ENCODE measurements around the gene BIN1.
"Not testable (repeated sequence)": the region's sequence is repeated elsewhere in the genome, so short reads cannot be mapped to it uniquely, and the experiment has no call there.

Gene BIN1

DNA sequence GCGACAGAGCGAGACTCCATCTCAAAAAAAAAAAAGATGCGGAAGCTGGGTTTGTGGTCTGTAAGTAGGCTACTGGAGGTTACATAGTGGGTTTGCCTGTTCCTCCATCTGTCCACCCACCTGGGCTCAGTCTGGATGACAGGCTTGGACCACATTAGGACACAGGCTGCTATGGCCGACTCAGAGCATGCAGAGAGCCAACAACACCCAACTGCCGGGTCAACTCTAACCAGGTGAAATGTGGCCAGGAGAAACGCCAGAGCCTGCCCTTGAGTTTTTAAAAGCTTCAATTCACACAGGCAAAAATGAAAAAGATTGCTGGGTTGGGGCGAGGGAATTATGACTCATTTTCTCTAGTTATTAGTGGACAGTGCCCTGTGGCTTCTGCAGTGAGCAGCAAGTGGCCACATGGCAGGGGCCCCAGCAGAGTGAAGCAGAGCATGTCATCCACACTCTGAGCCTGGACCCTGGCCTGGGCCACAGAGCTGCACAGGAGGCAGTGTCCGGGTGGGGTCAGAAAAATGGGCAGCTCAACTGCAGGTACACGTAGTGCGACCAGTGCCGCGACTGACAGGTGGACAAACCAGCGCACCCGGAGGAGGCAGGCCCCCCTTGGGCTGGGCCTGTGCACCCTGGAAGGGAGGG, 67.4 kb downstream of the BIN1 start:
- DNase-seq (ENCODE audit: low read depth): no peak
- no peak overlapping the region for H3K4me3 ChIP-seq (ENCODE audit: low read depth, low read length)

DNA sequence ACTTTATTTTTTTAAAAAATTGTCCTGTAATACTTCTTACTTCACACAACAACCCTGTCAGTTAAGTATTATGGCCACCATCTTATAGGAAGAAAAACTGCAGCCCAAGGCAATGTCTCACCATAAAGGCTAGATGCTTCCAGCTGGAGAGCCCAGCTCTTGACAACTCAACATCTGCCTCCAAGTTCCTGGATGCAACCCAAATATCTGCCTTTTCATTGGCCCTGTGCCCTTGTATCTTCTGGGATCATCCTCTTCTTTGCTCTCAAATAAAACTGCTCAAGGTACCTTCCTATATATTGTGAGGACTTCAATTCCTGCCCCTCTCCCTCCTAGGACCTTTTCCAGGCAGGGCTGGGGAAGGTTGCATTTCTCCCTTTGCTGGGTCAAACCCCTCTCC, 69.5 kb downstream of the BIN1 start:
- DNase-seq (ENCODE audit: low read depth): peak; percentile 60
- TF ChIP-seq, protein P1, sequence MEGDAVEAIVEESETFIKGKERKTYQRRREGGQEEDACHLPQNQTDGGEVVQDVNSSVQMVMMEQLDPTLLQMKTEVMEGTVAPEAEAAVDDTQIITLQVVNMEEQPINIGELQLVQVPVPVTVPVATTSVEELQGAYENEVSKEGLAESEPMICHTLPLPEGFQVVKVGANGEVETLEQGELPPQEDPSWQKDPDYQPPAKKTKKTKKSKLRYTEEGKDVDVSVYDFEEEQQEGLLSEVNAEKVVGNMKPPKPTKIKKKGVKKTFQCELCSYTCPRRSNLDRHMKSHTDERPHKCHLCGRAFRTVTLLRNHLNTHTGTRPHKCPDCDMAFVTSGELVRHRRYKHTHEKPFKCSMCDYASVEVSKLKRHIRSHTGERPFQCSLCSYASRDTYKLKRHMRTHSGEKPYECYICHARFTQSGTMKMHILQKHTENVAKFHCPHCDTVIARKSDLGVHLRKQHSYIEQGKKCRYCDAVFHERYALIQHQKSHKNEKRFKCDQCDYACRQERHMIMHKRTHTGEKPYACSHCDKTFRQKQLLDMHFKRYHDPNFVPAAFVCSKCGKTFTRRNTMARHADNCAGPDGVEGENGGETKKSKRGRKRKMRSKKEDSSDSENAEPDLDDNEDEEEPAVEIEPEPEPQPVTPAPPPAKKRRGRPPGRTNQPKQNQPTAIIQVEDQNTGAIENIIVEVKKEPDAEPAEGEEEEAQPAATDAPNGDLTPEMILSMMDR (conservative IDR thresholded peaks at IDR 0.05; ENCODE audit: low read depth, low read length): no peak
- no peak overlapping the region for H3K4me3 ChIP-seq (ENCODE audit: low read depth, low read length)

More for the DNA sequence above, 67.4 kb downstream of the BIN1 start:
- TF ChIP-seq, protein P1 (conservative IDR thresholded peaks at IDR 0.05; ENCODE audit: low read depth, low read length): no peak

DNA sequence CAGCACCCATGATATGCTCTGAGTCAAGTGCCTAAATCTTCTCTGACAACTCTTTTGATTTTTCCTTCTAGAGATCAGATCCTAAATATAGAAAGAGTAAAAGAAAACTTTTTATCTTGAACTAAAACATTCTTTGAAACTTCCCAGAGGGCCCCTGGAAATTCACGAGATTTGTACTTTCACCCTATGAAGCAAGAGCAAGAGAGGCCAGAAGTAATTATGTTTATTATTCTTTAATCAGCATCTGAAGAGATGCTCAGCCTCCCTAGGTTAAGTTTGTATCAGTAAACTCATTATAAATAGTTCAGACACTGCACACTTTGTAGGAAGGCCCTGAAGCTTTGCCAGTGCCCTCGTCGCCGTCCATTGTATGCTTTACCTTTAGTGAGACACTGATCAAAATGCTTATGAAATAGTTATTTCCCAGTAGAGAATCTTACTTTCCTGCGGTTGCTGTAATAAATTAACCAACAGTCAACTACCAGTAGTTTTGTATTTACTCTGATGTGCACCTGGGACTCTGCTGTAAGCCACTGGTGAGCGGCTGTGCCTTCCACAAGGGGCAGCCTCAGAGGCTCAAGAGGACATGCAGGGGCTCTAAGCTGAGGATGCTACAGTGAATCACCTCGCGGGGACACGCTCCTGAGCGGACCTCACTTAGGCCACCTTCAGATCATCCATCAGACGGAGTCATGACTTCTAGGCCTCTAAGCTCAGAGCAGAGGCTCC, 71.9 kb downstream of the BIN1 start:
- no peak for DNase-seq (ENCODE audit: low read depth)
- TF ChIP-seq, protein P1 (conservative IDR thresholded peaks at IDR 0.05; ENCODE audit: low read depth, low read length): no peak
- H3K4me3 ChIP-seq (ENCODE audit: low read depth, low read length): no peak overlapping the region

DNA sequence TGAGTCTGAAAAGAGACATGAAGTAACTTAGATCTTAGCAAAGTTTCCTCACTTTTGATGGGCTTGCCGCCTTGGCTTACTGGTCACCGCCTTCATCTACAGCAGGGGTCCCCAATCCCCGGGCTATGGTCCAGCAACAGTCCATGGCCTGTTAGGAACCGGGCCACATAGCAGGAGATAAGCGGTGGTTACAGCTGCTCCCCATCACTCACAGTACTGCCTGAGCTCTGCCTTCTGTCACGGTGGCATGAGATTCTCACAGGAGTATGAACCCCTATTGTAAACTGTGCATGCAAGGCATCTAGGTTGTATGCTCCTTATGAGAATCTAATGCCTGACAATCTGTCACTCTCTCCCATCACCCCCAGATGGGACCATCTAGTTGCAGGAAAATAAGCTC, 72.9 kb downstream of the BIN1 start:
- H3K4me3 ChIP-seq (ENCODE audit: low read depth, low read length): no peak overlapping the region
- no peak for DNase-seq (ENCODE audit: low read depth)
- TF ChIP-seq, protein P1 (conservative IDR thresholded peaks at IDR 0.05; ENCODE audit: low read depth, low read length): no peak

DNA sequence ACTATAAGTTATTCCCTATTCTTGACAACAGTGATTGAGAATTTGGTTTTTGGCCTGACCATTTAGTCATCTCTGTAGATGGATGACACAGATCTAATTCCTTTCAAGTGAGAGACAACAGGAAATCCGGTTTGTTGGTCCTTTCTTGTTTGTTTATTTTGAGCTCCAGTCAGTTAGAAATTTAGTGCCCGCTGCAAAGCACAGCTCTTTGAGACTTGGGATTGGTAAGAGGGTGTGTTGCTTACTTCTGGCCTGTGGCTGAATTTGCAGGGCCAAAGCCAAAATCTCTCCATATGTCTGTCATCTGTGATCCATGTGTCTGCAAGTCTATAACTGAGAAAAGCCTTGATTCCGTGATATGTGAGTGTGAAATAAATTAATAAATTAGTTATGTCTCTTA, 74.3 kb downstream of the BIN1 start:
- DNase-seq (ENCODE audit: low read depth): no peak
- H3K4me3 ChIP-seq (ENCODE audit: low read depth, low read length): no peak overlapping the region
- TF ChIP-seq, protein P1 (conservative IDR thresholded peaks at IDR 0.05; ENCODE audit: low read depth, low read length): no peak

DNA sequence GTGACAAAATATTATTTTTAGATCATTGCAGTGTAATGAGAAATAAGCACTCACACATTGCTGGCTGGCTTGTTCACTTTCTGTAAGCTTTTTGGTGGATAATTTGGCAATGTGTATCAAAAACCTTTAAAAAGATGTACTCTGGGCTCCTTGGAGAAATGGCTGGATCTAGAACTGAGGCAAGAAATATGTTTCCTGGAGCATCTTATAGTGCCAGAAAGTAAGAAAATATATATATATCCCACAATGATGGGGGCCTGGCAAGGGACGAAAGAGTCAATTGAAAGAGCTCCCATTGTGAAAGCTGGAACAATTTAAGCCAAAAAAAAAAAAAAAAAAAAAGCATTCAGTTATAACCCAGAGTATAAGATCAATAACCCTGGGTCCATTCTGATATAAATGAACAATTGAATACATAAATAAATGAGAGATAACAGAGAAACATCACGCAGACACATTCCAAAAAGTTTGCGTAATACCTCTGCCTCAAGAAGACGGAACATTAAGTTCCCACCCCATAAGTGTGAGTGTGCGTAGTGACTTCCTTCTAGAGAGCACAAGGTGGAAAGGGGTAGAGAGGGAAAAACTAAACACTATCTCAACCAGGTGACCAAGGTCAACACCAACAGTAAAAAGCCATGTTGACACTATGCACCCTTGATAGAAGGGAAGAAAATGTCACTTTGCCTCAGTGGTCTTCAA, 77.5 kb downstream of the BIN1 start:
- TF ChIP-seq, protein P1 (conservative IDR thresholded peaks at IDR 0.05; ENCODE audit: low read depth, low read length): no peak
- peak; percentile 81 for DNase-seq (ENCODE audit: low read depth)
- no peak overlapping the region for H3K4me3 ChIP-seq (ENCODE audit: low read depth, low read length)

DNA sequence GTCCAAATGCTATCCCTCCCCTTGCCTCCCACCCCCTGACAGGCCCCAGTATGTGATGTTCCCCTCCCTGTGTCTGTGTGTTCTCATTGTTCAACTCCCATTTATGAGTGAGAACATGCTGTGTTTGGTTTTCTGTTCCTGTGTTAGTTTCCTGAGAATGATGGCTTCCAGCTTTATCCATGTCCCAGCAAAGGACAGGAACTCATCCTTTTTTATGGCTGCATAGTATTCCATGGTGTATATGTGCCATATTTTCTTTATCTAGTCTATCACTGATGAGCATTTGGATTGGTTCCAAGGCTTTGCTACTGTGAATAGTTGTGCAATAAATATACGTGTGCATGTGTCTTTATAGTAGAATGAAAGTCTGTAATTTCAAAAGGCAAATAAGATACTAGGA, 78.2 kb downstream of the BIN1 start:
- DNase-seq (ENCODE audit: low read depth); H3K4me3 ChIP-seq (ENCODE audit: low read depth, low read length): not testable (repeated sequence)
